Testis (tissue), 3 donors: ENCODE data around the gene FBN2. TPM values are rescaled to one million over a fixed set of nuclear protein-coding genes. Genes with fewer than 3 reads are reported as not detected.
A peak's percentile ranks its signal among the peaks of the same experiment; 100 is the strongest.

Source experiments
- DNase-seq: peaks from one replicate; pipeline ENCODE4 v3.0.0-alpha.2; 2019
- H3K27ac ChIP-seq, 2 donors: fragments of 200-600 bp; sonication (generic); one replicate each; pipeline ENCODE4 v1.5.1; 2019
- H3K27me3 ChIP-seq: fragments of 200-600 bp; sonication (generic); one replicate; pipeline ENCODE4 v1.5.1; 2019
- H3K36me3 ChIP-seq: fragments of 200-600 bp; sonication (generic); one replicate; pipeline ENCODE4 v1.5.1; 2017; ENCODE audit warnings: low read depth; ENCODE audit errors: missing control alignments
- H3K4me1 ChIP-seq: fragments of 200-600 bp; sonication (generic); one replicate; pipeline ENCODE4 v1.5.1; 2019
- H3K4me3 ChIP-seq, 2 donors: fragments of 200-600 bp; sonication (generic); one replicate each; pipeline ENCODE4 v1.5.1; 2017 to 2019
- H3K9me3 ChIP-seq: fragments of 200-600 bp; sonication (generic); one replicate; pipeline ENCODE4 v1.5.1; 2017
- CTCF ChIP-seq, 3 experiments: fragments of 450-650 bp in 2 of 3; fragments of 200-600 bp in 1 of 3; sonication (generic) in 1 of 3; IDR thresholded peaks; one replicate each; pipeline ENCODE4 v1.5.1; 2016 to 2019; ENCODE audit warnings: antibody characterized with exemption in 3 of 3, mild to moderate bottlenecking in 2 of 3, moderate library complexity in 1 of 3
- POLR2A ChIP-seq: fragments of 450-650 bp; IDR thresholded peaks from one replicate; pipeline ENCODE4 v1.6.1; 2017; ENCODE audit warnings: antibody characterized with exemption, mild to moderate bottlenecking, moderate library complexity
- WGBS, 2 donors: methylation state at CpG; one replicate each; pipeline ENCODE4 v1.1.5; 2018; 5-methylcytosine and 5-hydroxymethylcytosine counted together
- intact Hi-C: fragments of 100-400 bp; cut with DNase I; formaldehyde crosslinking; loops from one replicate; pipeline ENCODE4 v1.15.1; 2023; ENCODE audit warnings: low total_unique reads
- polyA plus RNA-seq: library from polyadenylated mRNA; stranded (reverse); fragments of 350-450 nt; fragmentation: Illumina TruSeq; extraction: RNeasy Lipid Tissue Mini Kit (QIAGEN cat#74804); gene quantifications from one replicate; pipeline ENCODE4 v1.2.3, GENCODE V29; 2014; ENCODE audit warnings: low read depth, low replicate concordance; ENCODE audit not compliant: insufficient read depth
- total RNA-seq, 2 donors: library from RNA; depleted of rRNA; stranded (reverse); fragments of >200 nt; gene quantifications; one replicate each; pipeline ENCODE4 v1.2.3, GENCODE V29; 2016

FBN2 gene
- total and polyA plus RNA-seq, 3 donors from 2014 or later = 13.8 to 22.4 (median 17.5) TPM

GRCh38 chr5:128262911-128263310 lies 275.1 kb downstream of the FBN2 start:
- H3K9me3 ChIP-seq = no peaks in the 10 kb centered on the region
- DNase-seq = no peak
- H3K4me3 ChIP-seq = no peak overlapping the region
- H3K27ac ChIP-seq = no peak overlapping the region
- no peak for TF ChIP-seq POLR2A
- TF ChIP-seq CTCF (IDR thresholded peaks at IDR 0.05) = no peak
- 85 to 88% methylated on average over 5 to 6 of the region's 6 CpGs for WGBS, 2 donors
- no peaks in the 10 kb centered on the region for H3K27me3 ChIP-seq
- intact Hi-C loops = no loop called here
- no peaks in the 10 kb centered on the region for H3K36me3 ChIP-seq
- H3K4me1 ChIP-seq = no peaks in the 10 kb centered on the region

GRCh38 chr5:128259607-128260021 lies 278.4 kb downstream of the FBN2 start:
- TF ChIP-seq POLR2A (no peak), CTCF (IDR thresholded peaks at IDR 0.05) (no peak)
- H3K4me1 ChIP-seq = peaks cover 4% of the 10 kb centered on the region
- H3K27ac ChIP-seq = no peak overlapping the region
- H3K4me3 ChIP-seq = no peak overlapping the region
- intact Hi-C loops = no loop called here
- DNase-seq = no peak
- H3K27me3 ChIP-seq = no peaks in the 10 kb centered on the region
- H3K9me3 ChIP-seq = no peaks in the 10 kb centered on the region
- H3K36me3 ChIP-seq = no peaks in the 10 kb centered on the region
- WGBS, 2 donors = 71 to 82% methylated on average over 11 of the region's 11 CpGs

- no peak overlapping the region for H3K4me3 ChIP-seq
- no peaks in the 10 kb centered on the region for H3K9me3 ChIP-seq
- intact Hi-C loops = no loop called here
These were observed 279.7 kb downstream of the FBN2 start for GRCh38 chr5:128258372-128258771.

GRCh38 chr5:128257076-128257475 lies 281.0 kb downstream of the FBN2 start:
- Histone ChIP-seq H3K4me3 (no peak overlapping the region), H3K27me3 (no peaks in the 10 kb centered on the region), H3K27ac (no peak overlapping the region), H3K36me3 (no peaks in the 10 kb centered on the region), H3K9me3 (no peaks in the 10 kb centered on the region), H3K4me1 (peaks cover 4% of the 10 kb centered on the region)
- 49 to 50% methylated on average over 2 of the region's 2 CpGs for WGBS, 2 donors
- DNase-seq = no peak
- TF ChIP-seq POLR2A (no peak), CTCF (IDR thresholded peaks at IDR 0.05) (no peak)
- intact Hi-C loops = no loop called here

More at GRCh38 chr5:128258372-128258771, 279.7 kb downstream of the FBN2 start:
- Histone ChIP-seq H3K36me3 (no peaks in the 10 kb centered on the region), H3K27me3 (no peaks in the 10 kb centered on the region), H3K27ac (no peak overlapping the region), H3K4me1 (peaks cover 4% of the 10 kb centered on the region)
- TF ChIP-seq POLR2A (no peak), CTCF (IDR thresholded peaks at IDR 0.05) (no peak)
- DNase-seq = no peak
- 84 to 95% methylated on average over 6 of the region's 6 CpGs for WGBS, 2 donors

- Histone ChIP-seq H3K9me3 (no peaks in the 10 kb centered on the region), H3K4me1 (peaks cover 4% of the 10 kb centered on the region), H3K27me3 (no peaks in the 10 kb centered on the region), H3K27ac (no peak overlapping the region), H3K4me3 (no peak overlapping the region), H3K36me3 (no peaks in the 10 kb centered on the region)
- TF ChIP-seq CTCF (IDR thresholded peaks at IDR 0.05) (no peak), POLR2A (no peak)
- DNase-seq = peak; percentile 32
- 41 to 43% methylated on average over 1 of the region's 1 CpG for WGBS, 2 donors
- intact Hi-C loops = no loop called here
These were observed 283.3 kb downstream of the FBN2 start for GRCh38 chr5:128254789-128255188.
